GM19025 (cell line): ENCODE measurements around the gene SVOP.

Source experiments
- ATAC-seq: cut with Tn5 transposase; IDR thresholded peaks from one replicate; pipeline ENCODE4 v1.9.1; 2021; ENCODE audit warnings: mild to moderate bottlenecking, low read depth, moderate library complexity; ENCODE audit not compliant: unreplicated experiment

SVOP gene

GRCh38 chr12:108858311-108859074 is 162.4 kb downstream of the SVOP start:
- ATAC-seq: no peak
